Common myeloid progenitor, CD34-positive (primary cell): ENCODE results near the gene RSBN1L.
A peak's percentile ranks its signal among the peaks of the same experiment; 100 is the strongest.

Source experiments
- CTCF ChIA-PET: fragments of 350-600 bp; sonication (Branson Sonifier 250); formaldehyde crosslinking; loops from one replicate; lab custom pipeline; 2021; ENCODE audit warnings: antibody characterized with exemption; lab: Charles Lee
- POLR2A ChIA-PET: fragments of 350-600 bp; sonication (Branson Sonifier 250); formaldehyde crosslinking; loops from one replicate; lab custom pipeline; 2021; ENCODE audit warnings: antibody characterized with exemption; lab: Charles Lee
- DNase-seq, 3 donors: peaks; one replicate each; pipeline versions ENCODE4 v3.0.0 to v3.0.0-alpha.2; 2013
- H3K27ac ChIP-seq, 2 experiments: 1 replicate in 1 of 2; 2 replicates in 1 of 2; pipeline ENCODE4 v1.7.0; 2013; ENCODE audit warnings: inconsistent platforms in 2 of 2, low read length in 2 of 2, mild to moderate bottlenecking in 2 of 2, low read depth in 1 of 2, moderate library complexity in 1 of 2; ENCODE audit not compliant: severe bottlenecking in 2 of 2, insufficient read depth in 1 of 2, poor library complexity in 1 of 2
- H3K27me3 ChIP-seq, 5 experiments: replicated peaks in 2 of 5; 1 replicate in 3 of 5; 2 replicates in 2 of 5; pipeline versions ENCODE4 v1.6.1 to v1.7.0; 2013; ENCODE audit warnings: low read length in 4 of 5, mild to moderate bottlenecking in 2 of 5, moderate library complexity in 2 of 5, inconsistent platforms in 1 of 5; ENCODE audit not compliant: insufficient read depth in 5 of 5, control insufficient read depth in 4 of 5
- H3K36me3 ChIP-seq, 4 experiments: 1 replicate in 2 of 4; 2 replicates in 2 of 4; pipeline versions ENCODE4 v1.6.1 to v1.7.0; 2013; ENCODE audit warnings: low read length in 3 of 4, control low read depth in 1 of 4, mild to moderate bottlenecking in 1 of 4; ENCODE audit not compliant: control insufficient read depth in 4 of 4, insufficient read depth in 4 of 4
- H3K4me1 ChIP-seq, 4 experiments: 1 replicate in 3 of 4; 2 replicates in 1 of 4; pipeline versions ENCODE4 v1.6.1 to v1.7.1; 2013; ENCODE audit warnings: low read length in 3 of 4, mild to moderate bottlenecking in 3 of 4, control low read depth in 1 of 4, inconsistent platforms in 1 of 4, moderate library complexity in 1 of 4; ENCODE audit not compliant: control insufficient read depth in 4 of 4, insufficient read depth in 4 of 4; ENCODE audit errors: control extremely low read depth in 1 of 4
- H3K4me3 ChIP-seq, 7 experiments: 1 replicate in 4 of 7; 2 replicates in 3 of 7; pipeline versions ENCODE4 v1.5.1 to v1.7.0; 2013; ENCODE audit warnings: mild to moderate bottlenecking in 7 of 7, low read length in 6 of 7, moderate library complexity in 6 of 7, inconsistent platforms in 2 of 7, low read depth in 2 of 7, control low read depth in 1 of 7; ENCODE audit not compliant: insufficient read depth in 4 of 7, control insufficient read depth in 1 of 7; ENCODE audit errors: extremely low read depth in 1 of 7
- H3K9me3 ChIP-seq, 5 experiments: 1 replicate in 4 of 5; 2 replicates in 1 of 5; pipeline versions ENCODE4 v1.6.1 to v1.7.1; 2013; ENCODE audit warnings: low read length in 4 of 5, mild to moderate bottlenecking in 2 of 5, inconsistent platforms in 1 of 5, low read depth in 1 of 5, moderate library complexity in 1 of 5; ENCODE audit not compliant: control insufficient read depth in 4 of 5, insufficient read depth in 2 of 5; ENCODE audit errors: control extremely low read depth in 1 of 5
- WGBS: methylation state at CpG from one replicate; pipeline ENCODE4 v1.1.5; 2013; ENCODE audit not compliant: insufficient coverage; 5-methylcytosine and 5-hydroxymethylcytosine counted together

RSBN1L gene

DNA sequence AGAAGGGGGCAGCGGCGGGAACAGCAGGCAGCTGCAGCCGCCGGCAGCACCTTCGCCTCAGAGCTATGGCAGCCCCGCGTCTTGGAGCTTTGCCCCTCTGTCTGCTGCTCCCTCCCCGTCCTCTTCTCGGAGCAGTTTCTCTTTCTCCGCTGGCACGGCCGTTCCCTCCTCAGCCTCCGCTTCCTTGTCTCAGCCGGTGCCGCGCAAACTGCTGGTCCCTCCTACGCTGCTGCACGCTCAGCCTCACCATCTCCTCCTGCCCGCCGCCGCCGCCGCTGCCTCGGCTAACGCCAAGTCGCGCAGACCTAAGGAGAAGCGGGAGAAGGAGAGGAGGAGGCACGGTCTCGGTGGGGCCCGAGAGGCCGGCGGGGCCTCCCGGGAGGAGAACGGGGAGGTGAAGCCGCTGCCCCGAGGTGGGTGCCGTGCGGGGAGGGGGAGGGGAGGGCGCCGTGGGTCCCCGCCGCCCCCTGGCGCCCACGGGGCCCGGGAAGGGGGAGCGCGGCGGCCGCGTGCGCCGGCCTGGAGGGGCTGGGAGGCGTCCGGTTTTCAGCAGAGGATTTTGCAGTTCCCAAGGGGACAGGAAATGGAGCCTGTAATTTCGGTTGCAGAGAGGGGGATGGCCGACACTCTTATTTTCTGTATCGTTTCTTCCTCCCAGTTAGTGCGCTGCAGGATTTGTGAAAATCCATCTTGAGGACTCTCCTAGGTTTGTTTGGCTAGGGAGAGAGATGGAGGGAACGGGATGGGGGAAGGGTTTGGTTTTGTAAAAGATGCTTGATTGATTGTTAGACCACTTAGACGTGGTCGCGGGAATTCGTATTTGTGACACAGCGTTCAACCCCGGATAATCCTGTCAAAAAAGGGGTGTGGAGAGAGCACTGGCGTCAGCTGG lies 630 bp downstream of the RSBN1L start:
- CTCF ChIA-PET, result interaction anchor here (0.6 to 4.3 kb wide), 19 partner anchors 11 to 153 kb away, joined by 3 to 28 read pairs (median 5); no protein-coding TSS in a partner anchor
- Histone ChIP-seq H3K4me3 (peak overlapping the region; percentile 97 to 100 (median 99)), H3K4me1 (peaks cover 15 to 42% (median 26%) of the 10 kb centered on the region in 4 experiments), H3K27ac (peak overlapping the region; percentile 86 to 96), H3K27me3 (no peaks in the 10 kb centered on the region), H3K36me3 (peaks cover 4 to 9% (median 6%) of the 10 kb centered on the region in 4 experiments), H3K9me3 (no peaks in the 10 kb centered on the region)
- POLR2A ChIA-PET, result interaction anchor here (0.7 to 1.3 kb wide), 6 partner anchors 15 to 59 kb away, joined by 3 to 5 read pairs (median 4); no protein-coding TSS in a partner anchor
- DNase-seq, result peak; percentile 33 to 68 (median 56)
- 0% methylated on average over 37 of the region's 67 CpGs for whole genome bisulfite sequencing

DNA sequence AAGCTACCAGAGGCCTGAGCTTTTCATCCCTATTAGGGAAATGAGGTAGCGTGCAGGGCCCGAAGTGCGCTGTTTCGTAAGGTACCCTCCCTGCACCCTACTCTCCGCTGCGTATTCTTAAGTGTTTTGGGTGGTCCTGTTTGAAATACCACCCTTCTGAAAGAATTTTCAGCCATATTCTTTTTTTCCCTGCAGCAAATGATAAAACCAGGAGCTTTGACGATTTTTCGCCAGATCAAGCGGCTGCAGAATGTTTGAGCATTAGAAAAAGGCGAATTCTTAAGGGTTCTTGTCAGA lies 1.2 kb downstream of the RSBN1L start:
- no peaks in the 10 kb centered on the region for H3K27me3 ChIP-seq
- peak overlapping the region; percentile 86 to 96 for H3K27ac ChIP-seq
- no peaks in the 10 kb centered on the region for H3K9me3 ChIP-seq
- H3K36me3 ChIP-seq, result peaks cover 2 to 8% (median 3%) of the 10 kb centered on the region in 4 experiments
- peak in 1 of 3 donors; percentile 32 for DNase-seq
- peak overlapping the region; percentile 97 to 100 (median 99) for H3K4me3 ChIP-seq
- ChIA-PET CTCF (interaction anchor here (0.6 to 4.3 kb wide), 13 partner anchors 10 to 282 kb away, joined by 3 to 28 read pairs (median 6); no protein-coding TSS in a partner anchor), POLR2A (interaction anchor here (1.1 kb wide), 1 partner anchor 17 kb away, joined by 3 read pairs; no protein-coding TSS in a partner anchor)
- WGBS, result 0% methylated on average over 3 of the region's 10 CpGs
- H3K4me1 ChIP-seq, result peaks cover 15 to 42% (median 27%) of the 10 kb centered on the region in 4 experiments

DNA sequence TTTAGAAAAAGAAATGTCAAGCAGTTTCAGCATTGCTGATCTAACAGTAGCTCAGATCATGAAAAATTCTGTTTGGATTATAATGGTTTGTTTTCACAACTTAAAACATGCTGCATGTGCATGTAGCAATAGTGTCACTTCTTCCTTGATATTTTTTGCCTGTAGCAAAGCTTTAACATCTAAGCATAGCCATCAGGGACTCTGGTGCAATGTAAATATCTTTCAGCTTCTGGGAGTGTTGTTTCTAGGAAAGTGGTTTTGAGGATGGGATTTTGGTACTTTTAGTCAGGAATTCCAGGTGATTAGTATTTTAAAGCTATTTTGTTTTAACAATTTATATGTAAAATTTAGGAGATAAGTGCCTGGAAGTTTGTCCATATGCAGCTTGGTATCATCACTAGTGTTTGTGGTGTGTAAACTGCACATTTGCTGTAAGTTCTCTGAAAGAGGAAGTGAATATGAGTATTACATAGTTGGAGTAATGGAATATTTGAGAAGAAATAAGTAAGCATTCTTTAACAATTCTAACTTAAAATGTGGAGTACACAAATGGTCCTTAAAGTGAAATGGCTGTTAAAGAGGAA lies 1.9 kb downstream of the RSBN1L start:
- Histone ChIP-seq H3K4me1 (peaks cover 17 to 48% (median 30%) of the 10 kb centered on the region in 4 experiments), H3K36me3 (peaks cover 2 to 8% (median 3%) of the 10 kb centered on the region in 4 experiments), H3K27ac (peak overlapping the region; percentile 86 to 96), H3K27me3 (no peaks in the 10 kb centered on the region), H3K9me3 (no peaks in the 10 kb centered on the region), H3K4me3 (peak overlapping the region in 6 of 7 experiments; percentile 97 to 100 (median 99))
- ChIA-PET CTCF (interaction anchor here (1.0 to 4.3 kb wide), 12 partner anchors 10 to 283 kb away, joined by 3 to 28 read pairs (median 7); no protein-coding TSS in a partner anchor), POLR2A (interaction anchor here (0.6 to 1.1 kb wide), 2 partner anchors 17 to 281 kb away, joined by 3 read pairs; no protein-coding TSS in a partner anchor)
- DNase-seq, result peak in 2 of 3 donors; percentile 47 to 65

DNA sequence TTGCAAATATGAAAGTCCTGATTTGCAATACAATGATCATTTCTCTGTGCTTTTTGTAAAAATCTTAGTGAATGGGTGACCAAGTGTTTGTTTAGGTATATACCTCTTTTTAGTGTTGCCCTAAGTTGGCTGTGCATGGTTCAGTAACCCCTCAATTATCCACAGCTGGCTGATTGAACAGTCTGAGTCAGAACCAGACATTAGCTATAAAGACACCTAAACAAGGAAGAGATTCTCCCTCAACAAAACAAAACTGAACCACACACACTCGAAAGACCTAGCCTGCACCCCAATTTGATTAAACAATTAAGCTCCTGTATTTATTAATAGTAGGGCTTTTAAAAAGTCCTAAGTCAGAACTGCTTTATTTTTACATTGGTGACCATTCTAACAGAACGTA lies 2.8 kb downstream of the RSBN1L start:
- H3K36me3 ChIP-seq, result peaks cover 2 to 8% (median 3%) of the 10 kb centered on the region in 4 experiments
- DNase-seq, result no peak
- peaks cover 18 to 46% (median 29%) of the 10 kb centered on the region in 4 experiments for H3K4me1 ChIP-seq
- H3K4me3 ChIP-seq, result peak overlapping the region in 3 of 7 experiments; percentile 2 to 99 (median 99)
- H3K9me3 ChIP-seq, result no peaks in the 10 kb centered on the region
- ChIA-PET CTCF (interaction anchor here (0.6 to 4.3 kb wide), 5 partner anchors 11 to 61 kb away, joined by 3 to 28 read pairs (median 3); no protein-coding TSS in a partner anchor), POLR2A (interaction anchor here (0.6 kb wide), 1 partner anchor 30 kb away, joined by 5 read pairs; no protein-coding TSS in a partner anchor)
- H3K27ac ChIP-seq, result peak overlapping the region in 1 of 2 experiments; percentile 96
- no CpG with 5 or more reads among the region's 2 CpGs for WGBS
- H3K27me3 ChIP-seq, result no peaks in the 10 kb centered on the region

DNA sequence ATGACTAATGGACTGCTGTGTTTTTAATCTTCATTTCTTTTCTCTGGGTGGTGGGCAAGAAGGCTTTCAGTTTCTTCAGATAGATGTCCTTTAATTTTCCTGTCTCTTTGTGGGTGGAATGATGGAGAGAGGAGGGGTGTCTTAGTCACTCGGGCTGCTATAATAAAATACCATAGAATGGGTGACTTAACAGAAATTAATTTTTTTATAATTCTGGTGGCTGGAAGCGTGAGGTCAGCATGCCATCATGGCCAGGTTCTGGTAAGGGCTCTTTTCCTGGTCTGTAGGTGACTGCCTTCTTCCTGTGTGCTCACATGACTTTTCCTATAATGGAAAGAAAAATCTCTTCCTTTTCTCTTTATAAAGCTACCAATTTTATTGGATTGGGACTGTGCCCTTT lies 6.3 kb downstream of the RSBN1L start:
- H3K27ac ChIP-seq, result no peak overlapping the region
- H3K27me3 ChIP-seq, result no peaks in the 10 kb centered on the region
- no peaks in the 10 kb centered on the region for H3K9me3 ChIP-seq
- H3K36me3 ChIP-seq, result peaks cover 2 to 19% (median 7%) of the 10 kb centered on the region in 4 experiments
- H3K4me3 ChIP-seq, result no peak overlapping the region
- 40% methylated on average over 1 of the region's 2 CpGs for WGBS
- H3K4me1 ChIP-seq, result peaks cover 14 to 34% (median 24%) of the 10 kb centered on the region in 4 experiments
- ChIA-PET POLR2A (interaction anchor here (0.8 kb wide), 2 partner anchors 12 to 21 kb away, joined by 3 to 7 read pairs; no protein-coding TSS in a partner anchor), CTCF (interaction anchor here (1.0 to 2.1 kb wide), 7 partner anchors 12 to 97 kb away, joined by 3 to 7 read pairs (median 3); no protein-coding TSS in a partner anchor)
- peak in 1 of 3 donors; percentile 30 for DNase-seq

DNA sequence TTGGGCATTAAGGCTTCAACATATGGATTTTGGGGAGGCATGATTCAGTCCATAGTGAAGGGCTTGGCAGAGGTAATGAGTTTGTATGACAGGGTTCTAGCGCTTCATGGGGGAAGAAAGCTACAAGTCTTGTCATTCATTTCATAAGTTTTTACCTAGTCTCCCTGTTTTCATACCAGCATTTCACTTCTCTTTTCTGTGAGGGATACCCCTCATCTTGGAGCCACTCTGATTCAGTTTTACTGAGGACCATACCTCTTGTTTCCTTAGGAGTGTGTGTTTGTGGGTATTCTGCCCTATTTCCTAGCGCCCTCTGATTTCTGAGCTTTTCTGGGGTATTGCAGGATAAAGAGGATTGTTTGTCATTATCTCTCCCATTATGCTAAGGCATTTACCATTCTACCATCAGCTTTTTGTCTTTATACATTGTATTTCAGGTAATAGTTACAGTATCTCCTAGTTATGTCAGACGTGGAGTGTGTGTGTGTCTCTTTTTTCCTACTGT lies 6.8 kb downstream of the RSBN1L start:
- 100% methylated on average over 1 of the region's 3 CpGs for WGBS
- H3K4me1 ChIP-seq, result peaks cover 12 to 29% (median 20%) of the 10 kb centered on the region in 4 experiments
- ChIA-PET POLR2A (interaction anchor here (0.8 kb wide), 1 partner anchor 13 kb away, joined by 3 read pairs; no protein-coding TSS in a partner anchor), CTCF (interaction anchor here (1.0 to 2.1 kb wide), 7 partner anchors 12 to 98 kb away, joined by 3 to 7 read pairs (median 3); no protein-coding TSS in a partner anchor)
- DNase-seq, result peak in 1 of 3 donors; percentile 37
- H3K27ac ChIP-seq, result no peak overlapping the region
- H3K4me3 ChIP-seq, result no peak overlapping the region
- no peaks in the 10 kb centered on the region for H3K9me3 ChIP-seq
- no peaks in the 10 kb centered on the region for H3K27me3 ChIP-seq
- H3K36me3 ChIP-seq, result peaks cover 2 to 24% (median 8%) of the 10 kb centered on the region in 4 experiments
